Upper lobe of left lung (tissue), 4 donors: ENCODE results near the gene TFAP2B.

ENCODE experiments used
- POLR2A ChIP-seq, 4 donors: fragments of 450-650 bp; IDR thresholded peaks; one replicate each; pipeline ENCODE4 v1.5.1; 2016 to 2017; ENCODE audit warnings: antibody characterized with exemption in 4 of 4, mild to moderate bottlenecking in 2 of 4
- POLR2AphosphoS5 ChIP-seq, 2 donors: sonication (generic); formaldehyde crosslinking; IDR thresholded peaks; one replicate each; pipeline ENCODE4 v1.5.1; 2017; ENCODE audit warnings: antibody characterized with exemption in 2 of 2
- TF ChIP-seq, protein P1 (sequence below), 6 experiments: fragments of 450-650 bp in 4 of 6; fragments of 200-600 bp in 2 of 6; sonication (generic) in 2 of 6; IDR thresholded peaks; one replicate each; pipeline ENCODE4 v1.5.1; 2016 to 2019; ENCODE audit warnings: antibody characterized with exemption in 6 of 6

DNA sequence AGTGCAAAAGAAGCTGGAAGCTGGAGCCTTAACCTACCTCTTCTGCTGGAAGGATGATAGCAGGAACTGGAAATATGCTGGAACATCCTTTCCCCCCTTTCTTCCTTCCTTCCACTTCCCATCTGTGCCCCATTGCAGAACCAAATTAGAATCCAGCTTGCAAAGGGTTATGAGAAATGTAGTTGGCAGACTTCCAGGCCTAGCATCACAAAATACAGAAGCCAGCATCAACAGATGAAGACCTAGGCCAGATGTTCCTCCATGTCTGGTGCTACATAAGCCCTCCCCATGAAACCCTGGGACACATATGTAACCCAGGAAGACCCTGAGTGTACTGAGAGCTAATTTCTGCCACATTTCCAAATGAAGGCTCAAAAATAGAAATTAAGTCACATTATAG, 40.0 kb upstream of the TFAP2B start:
- TF ChIP-seq POLR2AphosphoS5 (IDR thresholded peaks at IDR 0.05) (no peak), POLR2A (IDR thresholded peaks at IDR 0.05) (no peak)
- TF ChIP-seq, protein P1, sequence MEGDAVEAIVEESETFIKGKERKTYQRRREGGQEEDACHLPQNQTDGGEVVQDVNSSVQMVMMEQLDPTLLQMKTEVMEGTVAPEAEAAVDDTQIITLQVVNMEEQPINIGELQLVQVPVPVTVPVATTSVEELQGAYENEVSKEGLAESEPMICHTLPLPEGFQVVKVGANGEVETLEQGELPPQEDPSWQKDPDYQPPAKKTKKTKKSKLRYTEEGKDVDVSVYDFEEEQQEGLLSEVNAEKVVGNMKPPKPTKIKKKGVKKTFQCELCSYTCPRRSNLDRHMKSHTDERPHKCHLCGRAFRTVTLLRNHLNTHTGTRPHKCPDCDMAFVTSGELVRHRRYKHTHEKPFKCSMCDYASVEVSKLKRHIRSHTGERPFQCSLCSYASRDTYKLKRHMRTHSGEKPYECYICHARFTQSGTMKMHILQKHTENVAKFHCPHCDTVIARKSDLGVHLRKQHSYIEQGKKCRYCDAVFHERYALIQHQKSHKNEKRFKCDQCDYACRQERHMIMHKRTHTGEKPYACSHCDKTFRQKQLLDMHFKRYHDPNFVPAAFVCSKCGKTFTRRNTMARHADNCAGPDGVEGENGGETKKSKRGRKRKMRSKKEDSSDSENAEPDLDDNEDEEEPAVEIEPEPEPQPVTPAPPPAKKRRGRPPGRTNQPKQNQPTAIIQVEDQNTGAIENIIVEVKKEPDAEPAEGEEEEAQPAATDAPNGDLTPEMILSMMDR (IDR thresholded peaks at IDR 0.05), result no peak
